ENCODE data around the gene JARID2. TPM values are rescaled to one million over a fixed set of nuclear protein-coding genes. Genes with fewer than 3 reads are reported as not detected.

Gene JARID2
- total and polyA plus RNA-seq, 2 of the 4 experiments (the other 2 are of a cell fraction): 9.6 to 12.9 TPM

- no peak overlapping the region for H2BK120ac ChIP-seq (ENCODE audit: low read depth, low read length)
- H3K14ac ChIP-seq (replicated peaks; ENCODE audit: low read depth, low read length): no peak overlapping the region
- no peak overlapping the region for H3K18ac ChIP-seq (ENCODE audit: low read depth, low read length)
- no peak overlapping the region for H3K56ac ChIP-seq (ENCODE audit: extremely low read depth, insufficient read depth, low read length)
- no peak overlapping the region for H3K23ac ChIP-seq (ENCODE audit: low read depth, low read length)
- H2BK5ac ChIP-seq (ENCODE audit: low read depth, low read length, poor library complexity, severe bottlenecking): no peak overlapping the region
- H4K5ac ChIP-seq (ENCODE audit: low read depth, low read length): no peak overlapping the region
- H3K4ac ChIP-seq (ENCODE audit: low read depth, low read length): no peak overlapping the region
- no peak overlapping the region for H3K27ac ChIP-seq (ENCODE audit: insufficient read depth, low read length)
- no peaks in the 10 kb centered on the region for H3K27me3 ChIP-seq (ENCODE audit: control insufficient read depth, insufficient read depth, low read length)
- no peak overlapping the region for H2AFZ ChIP-seq (replicated peaks; ENCODE audit: low read length, poor library complexity)
- no peak overlapping the region for H2BK15ac ChIP-seq (ENCODE audit: low read depth, low read length)
- H2AK9ac ChIP-seq (replicated peaks; ENCODE audit: low read depth, low read length, poor library complexity): no peak overlapping the region
- peaks cover 0 to 12% of the 10 kb centered on the region in 2 experiments; a peak in 2 of 4 replicates for H3K79me1 ChIP-seq (ENCODE audit: low read depth in 1 of 2, low read length in 2 of 2)
- no peak overlapping the region for H2AK5ac ChIP-seq (ENCODE audit: low read depth, low read length)
- H3K4me2 ChIP-seq (ENCODE audit: low read depth, low read length): no peak overlapping the region
- no peak overlapping the region for H4K91ac ChIP-seq (ENCODE audit: insufficient read depth, low read depth, low read length)
- peaks cover 66% of the 10 kb centered on the region for H3K36me3 ChIP-seq (ENCODE audit: control insufficient read depth, insufficient read depth, low read length)
- no peak overlapping the region for H3K4me3 ChIP-seq (ENCODE audit: insufficient read depth, low read depth, low read length)
- ChIA-PET CTCF (no interaction called here), POLR2A (ENCODE audit: unreplicated experiment) (no interaction called here)
- peaks cover 3% of the 10 kb centered on the region; the same call in 1 of the 2 replicates for H4K20me1 ChIP-seq (ENCODE audit: insufficient read depth, low read length)
- no peaks in the 10 kb centered on the region for H3K9me3 ChIP-seq (ENCODE audit: control insufficient read depth, insufficient read depth, low read length)
- H2BK20ac ChIP-seq (ENCODE audit: low read depth, low read length): no peak overlapping the region
- H3K9me1 ChIP-seq (ENCODE audit: insufficient read depth, low read length): peaks cover 5% of the 10 kb centered on the region
- 96% methylated on average over 5 of the region's 20 CpGs; no CpG with 5 or more reads in 1 of the 2 experiments for WGBS, 2 experiments (ENCODE audit: extremely low coverage in 2 of 2, insufficient read length in 1 of 2)
- no peak for TF ChIP-seq MAZ (IDR thresholded peaks at IDR 0.05; ENCODE audit: borderline replicate concordance, low read depth, low read length)
- no peak for TF ChIP-seq SMC3 (IDR thresholded peaks at IDR 0.05; ENCODE audit: low read depth, low read length)
- no peak for TF ChIP-seq POLR2A (IDR thresholded peaks at IDR 0.05; ENCODE audit: low read depth, low read length)
- TF ChIP-seq BHLHE40 (IDR thresholded peaks at IDR 0.05; ENCODE audit: low read depth, low read length): no peak
- TF ChIP-seq RAD21 (IDR thresholded peaks at IDR 0.05; ENCODE audit: low read length): no peak
- no peak for TF ChIP-seq FOS (IDR thresholded peaks at IDR 0.05; ENCODE audit: low read depth, low read length)
- TF ChIP-seq CEBPB (IDR thresholded peaks at IDR 0.05; ENCODE audit: low read depth, low read length): no peak
- no peak for TF ChIP-seq CTCF (conservative IDR thresholded peaks at IDR 0.05; ENCODE audit: low read depth, low read length)
- dilution Hi-C loops (cut with HindIII; ENCODE audit: low sequenced_read_pairs, unreplicated experiment): no loop called here
- intact Hi-C loops (cut with micrococcal nuclease): no loop called here
- in situ Hi-C loops (cut with MboI; ENCODE audit: low sequenced_read_pairs): no loop called here
- no peak for ATAC-seq (ENCODE audit: low read depth)
- H3K4me1 ChIP-seq (ENCODE audit: control insufficient read depth, insufficient read depth, low read length): no peaks in the 10 kb centered on the region
- no peak overlapping the region for H3K9ac ChIP-seq (ENCODE audit: low read depth, low read length)
- no peak overlapping the region for H4K8ac ChIP-seq (ENCODE audit: low read depth in 2 of 2, low read length in 2 of 2)
- BruUV-seq (replicated peaks): TSS peak; percentile 84
- DNase-seq: no peak
Observed at GRCh38 chr6:15520626-15521203, 274.8 kb downstream of the JARID2 start.
